Measurements from ENCODE around the gene MAML1.

DNA sequence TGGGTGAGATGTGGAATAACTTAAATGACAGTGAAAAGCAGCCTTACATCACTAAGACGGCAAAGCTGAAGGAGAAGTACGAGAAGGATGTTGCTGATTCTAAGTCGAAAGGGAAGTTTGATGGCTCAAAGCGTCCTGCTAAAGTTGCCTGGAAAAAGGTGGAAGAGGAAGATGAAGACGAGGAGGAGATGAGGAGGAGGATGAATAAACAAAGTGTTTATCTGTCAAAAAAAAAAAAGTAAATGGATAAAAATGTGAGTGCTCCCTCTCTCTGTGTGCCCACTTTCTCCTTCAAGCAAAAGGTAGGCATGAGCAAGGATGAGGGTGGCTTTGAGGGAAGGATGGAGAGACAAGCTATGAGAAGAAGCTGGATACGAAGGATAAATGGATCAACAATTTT, 38.1 kb upstream of the MAML1 start:
- TF ChIP-seq, protein P1, sequence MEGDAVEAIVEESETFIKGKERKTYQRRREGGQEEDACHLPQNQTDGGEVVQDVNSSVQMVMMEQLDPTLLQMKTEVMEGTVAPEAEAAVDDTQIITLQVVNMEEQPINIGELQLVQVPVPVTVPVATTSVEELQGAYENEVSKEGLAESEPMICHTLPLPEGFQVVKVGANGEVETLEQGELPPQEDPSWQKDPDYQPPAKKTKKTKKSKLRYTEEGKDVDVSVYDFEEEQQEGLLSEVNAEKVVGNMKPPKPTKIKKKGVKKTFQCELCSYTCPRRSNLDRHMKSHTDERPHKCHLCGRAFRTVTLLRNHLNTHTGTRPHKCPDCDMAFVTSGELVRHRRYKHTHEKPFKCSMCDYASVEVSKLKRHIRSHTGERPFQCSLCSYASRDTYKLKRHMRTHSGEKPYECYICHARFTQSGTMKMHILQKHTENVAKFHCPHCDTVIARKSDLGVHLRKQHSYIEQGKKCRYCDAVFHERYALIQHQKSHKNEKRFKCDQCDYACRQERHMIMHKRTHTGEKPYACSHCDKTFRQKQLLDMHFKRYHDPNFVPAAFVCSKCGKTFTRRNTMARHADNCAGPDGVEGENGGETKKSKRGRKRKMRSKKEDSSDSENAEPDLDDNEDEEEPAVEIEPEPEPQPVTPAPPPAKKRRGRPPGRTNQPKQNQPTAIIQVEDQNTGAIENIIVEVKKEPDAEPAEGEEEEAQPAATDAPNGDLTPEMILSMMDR (IDR thresholded peaks at IDR 0.05): no peak
- TF ChIP-seq POLR2A (IDR thresholded peaks at IDR 0.05): no peak
